ENCODE measurements around the gene PLCD3. TPM values are rescaled to one million over a fixed set of nuclear protein-coding genes. Genes with fewer than 3 reads are reported as not detected.

PLCD3 gene
- total RNA-seq, result 137 and 253 TPM in 2 replicates

GRCh38 chr17:45132320-45132571, at the start of gene PLCD3:
TSS of gene PLCD3 (minus strand) at chr17:45132515. CDS start at chr17:45132410, 105 bp downstream.

GRCh38 chr17:45161288-45162024, 29.1 kb upstream of the PLCD3 start, which contains the start of gene HEXIM2:
TSS of gene HEXIM2 (plus strand) at chr17:45161875. CDS start at chr17:45162794, 919 bp downstream.

GRCh38 chr17:45148183-45149036, 16.1 kb upstream of the PLCD3 start, which contains the start of gene HEXIM1:
TSS of gene HEXIM1 (plus strand) at chr17:45148475. CDS start at chr17:45149191, 716 bp downstream.

GRCh38 chr17:45135192-45135977, 3.1 kb upstream of the PLCD3 start, which contains the start of gene ACBD4:
TSS of gene ACBD4 (plus strand) at chr17:45135687. CDS start at chr17:45136145, 458 bp downstream.

GRCh38 chr17:45060797-45061605, 71.3 kb downstream of the PLCD3 start, which contains the start of gene NMT1:
TSS of gene NMT1 (plus strand) at chr17:45061317. CDS start at chr17:45061330, 13 bp downstream.

Small RNA genes within 50 kb of the gene (small RNA-seq; reads per million reads assigned to genes)
- gene MIR6784 (1.1 reads per million, percentile 48 among the genes with 10 or more reads in this experiment), gene RF00019 (not detected)

Other genes with a start within 250 kb of the PLCD3 start
- gene EFTUD2, start 233.1 kb downstream of the PLCD3 start, total RNA-seq, result 76.4 and 98.5 TPM in 2 replicates
- gene GFAP, start 217.0 kb downstream of the PLCD3 start, total RNA-seq, result 0.65 and 0.76 TPM in 2 replicates
- gene KIF18B, start 184.7 kb downstream of the PLCD3 start, total RNA-seq, result 2.7 and 3.7 TPM in 2 replicates
- gene C1QL1, start 164.2 kb downstream of the PLCD3 start, total RNA-seq, result 1.1 and 2.4 TPM in 2 replicates
- 37.4 and 42.4 TPM in 2 replicates for gene DCAKD, start 80.9 kb downstream of the PLCD3 start, total RNA-seq
- gene NMT1, start 71.2 kb downstream of the PLCD3 start, total RNA-seq, result 63.3 and 87.4 TPM in 2 replicates
- gene ACBD4, start 3.2 kb upstream of the PLCD3 start, total RNA-seq, result 5.0 and 5.7 TPM in 2 replicates
- gene HEXIM1, start 16.0 kb upstream of the PLCD3 start, total RNA-seq, result 13.4 and 15.2 TPM in 2 replicates
- gene HEXIM2, start 29.4 kb upstream of the PLCD3 start, total RNA-seq, result 6.6 and 6.7 TPM in 2 replicates
- 1.8 and 4.1 TPM in 2 replicates for gene FMNL1, start 89.4 kb upstream of the PLCD3 start, total RNA-seq
- gene SPATA32, start 129.6 kb upstream of the PLCD3 start, total RNA-seq, result 0.13 TPM in 1 of 2 replicates, not detected in the other
- gene MAP3K14, start 184.5 kb upstream of the PLCD3 start, total RNA-seq, result 5.7 and 6.0 TPM in 2 replicates

Measured in articular chondrocyte of knee joint (primary cell).